GM11168 (cell line): ENCODE measurements around the gene TCN1.
"Not testable (repeated sequence)": the region's sequence is repeated elsewhere in the genome, so short reads cannot be mapped to it uniquely, and the experiment has no call there.

Experiments used
- in situ Hi-C: fragments of 300-500 bp; cut with MboI; formaldehyde crosslinking; loops from one replicate; pipeline ENCODE4 v1.12.0; 2022; ENCODE audit warnings: low sequenced_read_pairs; ENCODE audit not compliant: unreplicated experiment

The TCN1 gene

DNA sequence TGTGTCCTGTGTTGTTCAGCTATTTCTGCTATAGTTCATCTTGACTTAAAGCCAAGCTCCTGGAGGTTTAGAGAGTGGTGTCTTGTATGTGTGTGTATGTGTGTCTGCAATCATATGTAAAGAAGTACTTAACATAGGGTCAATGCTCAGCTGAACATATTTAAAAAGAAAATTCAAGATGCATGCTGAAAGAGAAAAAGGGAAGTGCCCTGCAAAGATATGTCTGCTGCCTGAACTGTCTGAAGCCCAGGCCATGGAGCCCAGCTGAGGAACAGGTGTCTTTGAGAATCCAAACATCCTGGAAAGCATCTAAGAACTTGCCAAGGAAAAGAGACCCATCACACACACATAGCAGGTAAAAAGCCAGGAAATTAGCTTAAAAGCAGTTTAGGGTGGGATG, 6.6 kb downstream of the TCN1 start:
- in situ Hi-C loops = no loop called here

DNA sequence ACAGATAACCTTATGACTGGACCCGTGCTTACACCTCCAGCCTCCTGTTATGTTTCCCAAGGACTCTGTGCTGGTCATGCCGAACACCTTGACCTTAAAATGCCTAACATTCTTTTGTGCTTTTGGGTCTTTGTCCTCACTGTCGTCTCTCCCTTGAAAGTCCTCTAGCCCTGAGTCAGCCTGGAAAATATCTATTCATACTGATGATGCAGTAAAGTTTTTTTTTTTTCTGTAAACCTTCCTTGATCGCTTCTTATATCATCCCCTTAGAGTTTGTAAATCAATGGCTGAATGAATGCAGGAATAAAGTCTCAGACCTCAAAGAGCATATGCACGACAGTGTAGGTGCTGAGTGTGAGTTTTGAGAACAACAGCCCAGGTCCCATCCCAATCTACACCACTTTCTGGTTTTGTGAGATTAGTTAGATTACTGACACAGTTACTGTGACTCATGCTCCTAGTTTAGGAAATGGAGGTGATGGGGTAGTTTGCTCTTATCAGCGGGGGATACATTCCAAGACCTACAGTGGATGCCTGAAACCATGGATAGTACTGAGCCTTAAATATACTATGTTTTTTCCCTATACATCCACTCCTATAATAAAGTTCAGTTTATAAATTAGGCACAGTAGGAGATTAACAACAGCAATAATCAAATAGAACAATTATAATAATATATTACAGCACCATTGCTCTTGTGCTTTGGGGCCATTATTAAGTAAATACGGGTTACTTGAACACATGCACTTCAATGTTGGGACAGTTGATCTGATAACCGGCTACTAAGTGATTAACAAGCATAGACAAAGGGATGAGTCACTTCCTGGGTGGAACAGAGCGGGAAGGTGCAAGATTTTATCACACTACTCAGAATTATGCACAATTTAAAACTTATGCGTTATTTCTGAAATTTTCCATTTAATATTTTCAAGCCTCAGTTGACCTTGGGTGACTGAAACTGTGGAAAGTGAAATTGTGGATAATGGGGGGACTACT, 8.6 kb downstream of the TCN1 start:
- in situ Hi-C loops = no loop called here

DNA sequence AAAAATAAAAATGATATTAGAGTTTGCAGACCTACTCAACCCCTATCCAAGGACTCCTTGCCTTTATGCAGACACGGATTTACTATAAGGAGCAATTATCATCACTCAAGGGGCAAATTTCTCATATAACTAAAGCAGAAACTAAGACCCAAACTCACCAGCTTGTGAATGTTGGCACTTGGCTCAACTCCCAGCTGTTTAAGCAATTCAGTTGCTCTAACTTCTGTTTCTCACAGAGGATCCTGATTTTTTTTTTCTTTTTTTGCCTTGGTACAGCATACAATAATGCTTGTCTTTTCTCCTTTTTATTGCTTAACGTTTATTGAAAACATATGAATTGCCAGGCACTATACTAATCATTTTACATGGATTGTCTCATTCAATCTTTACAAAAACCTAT, 11.4 kb downstream of the TCN1 start:
- in situ Hi-C loops = no loop called here

DNA sequence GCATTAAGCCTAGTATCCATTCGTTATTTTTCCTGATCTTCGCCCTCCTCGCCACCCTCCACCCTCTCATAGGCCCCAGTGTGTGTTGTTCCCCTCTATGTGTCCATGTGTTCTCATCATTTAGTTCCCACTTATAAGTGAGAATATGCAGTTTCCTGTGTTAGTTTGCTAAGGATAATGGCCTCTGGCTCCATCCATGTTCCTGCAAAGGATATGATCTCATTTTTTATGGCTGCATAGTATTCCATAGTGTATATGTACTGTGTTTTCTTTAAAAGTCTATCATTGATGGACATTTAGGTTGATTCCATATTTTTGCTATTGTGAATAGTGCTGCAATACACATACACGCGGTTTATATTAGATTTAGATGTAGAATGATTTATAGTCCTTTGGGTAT, 14.9 kb downstream of the TCN1 start:
- in situ Hi-C loops = not testable (repeated sequence)

DNA sequence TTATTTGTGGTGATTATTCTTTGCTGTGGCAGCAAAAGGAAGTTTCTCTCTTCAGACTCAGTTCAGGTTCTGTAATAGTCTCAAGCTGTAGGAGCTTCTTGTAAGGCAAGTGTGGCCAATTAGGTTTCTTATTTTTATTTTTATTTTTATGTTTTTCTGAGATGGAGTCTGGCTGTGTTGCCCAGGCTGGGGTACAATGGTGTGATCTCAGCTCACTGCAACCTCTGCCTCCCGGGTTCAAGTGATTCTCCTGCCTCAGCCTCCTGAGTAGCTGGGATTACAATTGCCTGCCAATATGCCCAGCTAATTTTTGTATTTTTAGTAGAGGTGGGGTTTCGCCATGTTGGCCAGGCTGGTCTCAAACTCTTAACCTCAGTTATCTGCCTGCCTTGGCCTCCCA, 16.7 kb downstream of the TCN1 start:
- in situ Hi-C loops = not testable (repeated sequence)

DNA sequence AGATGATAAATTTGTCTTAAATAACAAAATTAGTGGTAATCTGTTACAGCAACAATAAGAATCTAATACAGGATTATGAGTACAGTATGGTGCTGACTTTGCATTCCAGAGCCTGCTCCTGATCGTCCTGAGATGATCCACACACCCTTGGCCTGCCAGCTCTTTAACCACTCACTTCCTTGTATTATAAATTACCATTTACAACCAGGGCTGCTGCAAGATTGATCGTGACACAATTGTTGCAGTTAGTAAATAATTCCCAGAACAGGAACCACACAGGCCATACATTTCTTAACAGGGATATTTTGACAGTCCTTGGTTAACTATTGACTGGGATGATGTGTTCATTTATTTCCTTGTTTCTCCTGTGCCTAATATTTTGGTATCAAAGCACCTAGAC, 17.2 kb downstream of the TCN1 start:
- in situ Hi-C loops = no loop called here

DNA sequence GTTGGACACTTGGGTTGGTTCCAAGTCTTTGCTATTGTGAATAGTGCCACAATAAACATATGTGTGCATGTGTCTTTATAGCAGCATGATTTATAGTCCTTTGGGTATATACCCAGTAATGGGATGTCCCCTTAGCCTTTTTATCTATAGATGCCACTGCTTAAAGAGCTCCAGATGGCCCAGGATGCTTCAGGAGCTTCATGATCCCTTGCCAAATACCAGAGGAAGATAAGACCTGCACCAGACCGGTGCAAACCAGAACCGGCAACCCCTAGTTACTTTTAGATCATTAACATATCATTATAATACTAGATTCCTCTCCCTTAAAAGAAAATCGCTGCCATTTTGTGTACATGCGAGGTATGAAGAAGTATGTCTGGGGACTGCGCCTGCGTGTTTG, 17.8 kb downstream of the TCN1 start:
- in situ Hi-C loops = not testable (repeated sequence)

DNA sequence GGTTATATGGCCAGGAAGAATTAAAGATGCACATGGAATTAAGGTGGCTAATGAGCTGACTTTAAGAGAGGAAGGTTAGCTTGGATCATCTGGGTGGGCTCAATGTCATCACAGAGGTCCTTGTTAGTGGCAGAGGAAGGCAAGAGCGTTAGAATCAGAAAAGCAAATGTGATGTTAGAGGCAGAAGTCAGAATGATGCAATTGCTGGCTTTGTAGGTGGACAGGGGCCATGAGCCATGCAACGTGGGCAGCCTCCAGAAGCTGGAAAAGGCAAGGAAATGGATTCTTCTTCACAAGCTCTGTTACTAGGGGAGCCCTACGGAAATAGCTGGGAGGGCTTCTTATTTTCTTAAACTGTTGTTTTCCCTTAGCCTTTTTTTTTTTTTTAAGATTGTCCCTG, 18.7 kb downstream of the TCN1 start:
- in situ Hi-C loops = no loop called here

DNA sequence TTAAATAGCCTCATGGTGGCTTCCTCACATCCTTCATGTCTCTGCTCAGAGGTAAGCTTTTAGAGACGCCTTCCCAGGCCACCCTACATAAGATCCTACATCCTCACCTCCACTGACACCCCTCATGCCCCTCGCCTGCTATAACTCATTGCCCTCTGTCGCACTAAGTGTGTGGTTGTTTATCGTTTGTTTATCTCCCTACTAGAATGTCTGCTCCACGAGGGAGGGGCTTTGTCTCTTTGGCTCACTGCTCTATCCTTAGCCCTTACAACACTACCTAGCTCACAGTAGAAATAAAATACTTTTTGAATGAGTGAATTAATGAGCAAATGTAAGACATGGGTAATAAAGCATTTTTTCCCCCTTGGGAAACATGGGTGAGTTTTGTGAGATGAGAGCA, 19.7 kb downstream of the TCN1 start:
- in situ Hi-C loops = no loop called here

DNA sequence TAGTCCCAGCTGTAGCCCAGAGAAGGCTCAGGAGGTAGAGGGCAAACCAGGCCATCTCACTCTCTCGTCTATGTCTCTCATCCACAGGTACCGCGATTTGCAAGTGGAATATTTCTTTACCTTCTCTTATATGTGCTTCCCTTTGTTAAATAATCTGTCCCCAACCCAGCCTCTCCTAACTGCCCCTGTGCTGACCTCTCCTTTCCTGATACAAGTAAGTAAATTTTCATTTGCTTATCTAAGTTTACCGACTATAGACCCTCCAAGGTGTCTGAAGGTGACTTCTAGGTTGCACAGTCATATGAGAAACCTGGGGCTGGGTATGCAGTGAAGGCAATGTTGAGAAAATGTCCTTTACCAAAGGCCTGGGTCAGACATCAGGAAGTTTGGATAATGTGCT, 20.9 kb downstream of the TCN1 start, which contains the start of gene CBLIF:
Gene CBLIF (minus strand): TSS at position 101 of the 400 bp plus-strand sequence. CDS start 46 bp downstream, at position 55.
- in situ Hi-C loops = no loop called here

DNA sequence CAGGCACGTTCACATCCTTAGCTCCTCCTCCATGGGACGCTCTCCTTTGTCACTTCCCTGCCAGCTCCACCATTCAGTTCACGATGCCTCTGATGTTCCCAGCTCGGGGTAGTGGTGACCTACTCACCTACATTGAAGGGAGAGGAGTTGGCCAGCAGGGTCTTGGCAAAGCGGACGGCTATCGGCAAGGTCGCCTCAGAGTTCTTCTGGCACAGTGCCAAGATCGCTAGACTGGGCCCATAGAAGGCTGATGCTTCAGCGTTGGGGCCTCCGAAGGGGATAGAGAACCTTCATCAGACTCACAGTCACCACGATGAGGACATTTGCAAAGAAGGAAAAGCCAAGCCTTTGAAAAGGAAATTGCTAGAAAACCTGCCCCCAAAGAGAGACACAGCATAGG, 24.0 kb downstream of the TCN1 start:
- in situ Hi-C loops = no loop called here

DNA sequence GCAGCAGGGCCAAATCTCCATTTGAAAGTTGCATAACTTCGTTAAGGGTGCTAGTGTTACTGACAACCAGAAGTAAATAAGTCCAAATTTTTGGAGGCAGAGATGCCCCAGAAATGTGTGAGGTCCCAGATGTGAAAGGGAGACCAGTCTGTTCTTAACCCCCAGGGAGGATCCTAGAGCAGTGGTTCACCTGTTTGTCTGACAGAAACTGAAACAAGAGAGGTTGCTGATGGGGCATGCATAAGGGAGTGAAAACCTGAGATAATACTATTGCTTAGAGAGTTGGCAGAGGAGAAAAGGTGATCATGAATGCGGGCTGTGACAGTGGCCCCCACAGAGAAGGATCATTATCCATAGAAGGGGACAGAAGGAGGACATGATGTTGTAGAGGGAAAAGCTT, 24.8 kb downstream of the TCN1 start:
- in situ Hi-C loops = no loop called here

DNA sequence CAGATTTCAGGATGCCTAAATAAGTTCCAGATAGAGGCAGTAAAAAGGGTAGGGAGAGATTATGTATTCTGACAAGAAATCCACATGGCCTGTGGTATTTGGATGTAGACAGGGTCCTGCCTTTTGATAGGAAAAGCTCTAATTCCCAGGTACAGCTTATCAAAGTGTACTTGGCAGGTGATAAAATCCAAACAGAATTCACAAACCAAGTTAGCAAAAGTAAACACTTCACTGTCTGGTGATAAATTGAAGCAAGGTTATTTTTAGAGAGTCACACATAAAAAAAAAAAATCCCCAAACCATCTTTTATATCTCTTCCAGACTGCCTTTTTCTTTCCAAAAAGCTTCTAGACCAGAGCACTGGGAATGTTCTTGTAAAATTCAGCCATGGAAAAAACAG, 26.7 kb downstream of the TCN1 start:
- in situ Hi-C loops = no loop called here

DNA sequence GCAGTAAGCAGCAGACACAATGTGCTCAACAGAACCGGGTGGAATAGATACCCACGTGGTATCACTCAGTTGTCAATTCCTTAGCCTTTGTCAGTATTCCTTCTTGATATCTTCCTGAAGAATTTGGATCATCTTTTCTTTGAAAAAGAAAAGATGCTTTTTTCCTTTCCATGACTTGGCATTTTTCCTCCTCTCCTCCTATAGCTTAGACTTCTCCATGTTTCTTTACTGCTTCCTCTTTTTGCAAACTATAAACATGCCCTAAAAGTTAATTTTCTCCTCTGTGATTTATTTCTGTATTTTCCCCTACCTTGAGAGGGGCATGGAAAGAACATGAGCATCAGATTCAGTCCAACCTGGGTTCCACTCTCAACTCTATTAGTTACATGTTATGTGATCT, 32.7 kb downstream of the TCN1 start:
- in situ Hi-C loops = no loop called here

DNA sequence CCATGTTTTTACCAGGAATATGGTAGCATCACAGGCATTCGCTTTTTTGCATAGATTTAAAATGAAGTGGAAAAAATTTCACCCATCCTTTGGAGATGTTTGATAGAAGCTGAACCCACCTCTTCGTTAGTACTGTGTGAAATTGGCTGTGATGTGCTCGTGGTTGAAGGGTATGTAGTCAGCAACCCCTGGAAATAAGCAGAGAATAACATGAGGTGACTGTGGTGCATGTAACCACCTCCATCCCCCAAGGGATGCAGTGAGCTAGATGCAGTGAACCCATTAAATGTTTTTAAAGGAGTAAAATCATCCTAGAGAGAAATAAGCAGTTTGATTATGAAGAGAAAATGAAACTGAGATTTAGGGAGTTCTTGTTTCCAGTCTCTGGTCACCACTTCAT, 36.9 kb downstream of the TCN1 start:
- in situ Hi-C loops = no loop called here

DNA sequence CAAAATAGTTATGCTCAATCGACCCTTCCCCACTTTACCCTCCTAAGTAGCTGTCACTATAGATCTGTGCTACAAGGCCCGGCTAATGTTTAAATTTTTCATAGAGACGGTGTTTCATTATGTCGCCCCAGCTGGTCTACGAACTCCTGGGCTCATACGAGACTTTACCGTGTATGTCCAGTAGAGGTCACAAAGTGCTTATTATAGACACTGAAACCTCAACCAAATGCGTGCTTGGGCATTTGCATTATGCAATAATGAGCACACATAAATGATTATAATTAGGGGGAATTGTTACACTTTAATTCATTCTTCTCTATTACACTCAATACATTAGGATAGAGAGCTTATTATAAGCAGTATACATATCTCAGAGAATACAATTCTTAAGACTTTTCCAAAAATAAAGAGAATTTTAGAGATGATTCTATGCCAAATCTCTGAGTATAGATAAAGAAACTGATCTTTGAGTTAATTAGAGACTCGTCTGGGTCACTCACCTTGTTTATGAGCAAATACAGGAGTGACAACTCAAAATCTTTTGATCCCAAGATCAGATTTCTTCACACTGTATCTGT, 43.2 kb downstream of the TCN1 start:
- in situ Hi-C loops = no loop called here

DNA sequence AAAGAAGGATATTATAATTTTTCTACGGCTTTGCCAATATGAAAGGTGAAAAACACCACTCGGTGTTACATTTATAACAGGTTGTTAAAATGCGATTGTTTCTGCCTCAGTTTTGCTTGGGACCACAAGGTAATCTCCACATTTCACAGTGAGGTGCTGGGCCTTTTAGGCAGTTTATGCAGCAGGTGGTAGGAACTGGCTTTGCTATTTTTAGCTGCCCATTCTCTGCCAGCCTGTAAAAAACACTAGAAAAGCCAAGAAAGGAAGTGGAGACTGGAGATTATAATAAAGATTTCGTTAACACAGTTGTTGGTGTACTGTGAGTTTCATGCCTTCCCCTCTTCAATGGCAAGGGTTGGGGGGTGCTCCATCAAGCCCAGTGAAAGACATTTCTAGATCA, 47.7 kb downstream of the TCN1 start:
- in situ Hi-C loops = no loop called here

DNA sequence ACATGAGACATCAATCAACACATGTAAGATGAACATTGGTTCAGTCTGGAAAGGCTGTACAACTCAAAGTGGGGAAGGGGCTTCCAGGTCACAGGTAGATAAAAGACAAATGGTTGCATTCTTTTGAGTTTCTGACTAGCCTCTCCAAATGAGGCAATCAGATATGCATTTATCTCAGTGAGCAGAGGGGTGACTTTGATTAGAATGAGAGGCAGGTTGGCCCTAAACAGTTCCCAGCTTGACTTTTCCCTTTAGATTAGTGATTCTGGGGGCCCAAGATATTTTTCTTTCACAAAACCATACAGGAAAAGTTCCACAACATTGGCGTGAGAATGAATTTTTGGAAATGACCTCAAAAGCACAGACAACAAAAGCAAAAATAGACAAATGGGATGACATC, 49.9 kb downstream of the TCN1 start:
- in situ Hi-C loops = not testable (repeated sequence)

DNA sequence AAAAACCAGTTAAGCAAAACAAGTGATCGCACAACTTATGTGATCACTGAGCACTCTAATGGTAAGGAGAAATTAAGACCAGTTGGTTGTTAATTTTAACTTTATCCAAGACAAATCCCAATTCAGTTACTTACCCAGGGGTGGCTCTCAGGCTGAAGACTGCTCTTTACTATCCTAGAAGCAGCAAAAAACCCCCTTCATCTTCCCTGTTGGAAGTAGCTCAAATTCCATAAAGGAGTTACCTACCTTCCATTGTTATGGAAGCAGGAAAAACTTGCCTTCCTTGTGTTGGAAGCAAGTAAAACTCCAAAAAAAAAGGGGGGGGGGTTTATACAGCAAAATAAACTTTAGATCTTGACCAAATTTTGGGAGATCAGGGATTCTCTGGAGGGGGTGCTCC, 50.5 kb downstream of the TCN1 start:
- in situ Hi-C loops = no loop called here

DNA sequence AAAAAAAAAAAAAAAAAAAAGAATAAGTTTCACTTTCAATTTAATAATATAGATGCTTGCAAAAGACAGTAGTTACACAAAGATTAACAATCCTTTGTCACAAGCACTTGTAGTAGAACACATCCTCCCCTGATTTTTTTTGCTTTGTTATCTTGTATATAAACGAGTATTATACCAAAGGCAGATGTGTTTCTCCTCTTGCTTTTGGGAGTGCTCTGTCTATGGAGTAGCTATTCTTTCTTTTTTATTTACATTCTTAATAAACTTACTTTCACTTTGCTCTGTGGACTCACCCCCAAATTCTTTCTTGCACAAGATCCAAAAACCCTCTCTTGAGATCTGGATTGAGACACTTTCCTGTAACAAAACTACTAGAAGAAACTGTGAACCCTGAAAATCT, 52.3 kb downstream of the TCN1 start:
- in situ Hi-C loops = no loop called here

DNA sequence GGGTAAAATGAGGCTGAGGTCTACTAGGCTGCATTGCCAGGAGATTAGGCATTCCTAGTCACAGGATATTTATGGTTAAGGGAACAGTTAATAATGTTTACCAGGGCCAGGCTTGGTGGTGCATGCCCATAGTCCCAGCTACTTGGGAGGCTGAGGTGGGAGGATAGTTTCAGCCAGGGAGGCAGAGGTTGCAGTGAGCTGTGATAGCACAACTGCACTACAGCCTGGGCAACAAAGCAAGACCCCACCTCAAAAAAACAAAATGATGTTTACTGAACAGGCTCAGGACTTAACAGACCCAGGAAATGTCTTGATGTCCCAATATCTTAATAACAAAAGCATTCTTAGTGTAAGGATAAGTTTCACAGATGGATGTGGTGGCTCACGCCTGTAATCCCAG, 52.9 kb downstream of the TCN1 start:
- in situ Hi-C loops = no loop called here

DNA sequence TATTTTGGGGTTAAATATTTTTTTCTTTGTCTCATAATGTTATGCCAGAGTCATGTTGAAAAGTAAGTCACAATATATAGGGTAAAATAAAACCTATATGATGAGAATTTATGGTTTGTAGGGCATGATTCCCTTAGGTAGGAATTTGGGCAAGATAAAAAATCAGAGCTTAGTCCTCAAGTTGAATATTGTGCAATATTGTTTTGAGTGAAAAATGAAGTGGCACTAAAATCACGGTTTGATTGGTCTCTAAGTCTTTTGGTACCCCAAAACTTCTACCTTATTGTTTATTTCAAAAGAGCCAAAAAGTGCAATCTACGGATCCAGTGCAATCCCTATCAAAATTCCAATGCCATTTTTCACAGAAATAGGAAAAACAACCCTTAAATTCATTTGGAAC, 54.1 kb downstream of the TCN1 start:
- in situ Hi-C loops = no loop called here
